Suppressor macrophage treated with lipopolysaccharide for 4 hours (primary cell): ENCODE measurements around the gene UBE2E2.
"Not testable (repeated sequence)": the region's sequence is repeated elsewhere in the genome, so short reads cannot be mapped to it uniquely, and the experiment has no call there.

Source experiments
- DNase-seq: peaks from one replicate; pipeline ENCODE4 v3.0.0-alpha.2; 2020

The UBE2E2 gene

GRCh38 chr3:23594894-23595670 lies 392.0 kb downstream of the UBE2E2 start:
- no peak for DNase-seq

GRCh38 chr3:23595851-23596250 lies 392.7 kb downstream of the UBE2E2 start:
- no peak for DNase-seq

- no peak for DNase-seq
Observed at GRCh38 chr3:23600167-23600871, 397.2 kb downstream of the UBE2E2 start.

- DNase-seq, result no peak
Observed at GRCh38 chr3:23601091-23601822, 398.1 kb downstream of the UBE2E2 start.

GRCh38 chr3:23602971-23603370 lies 399.8 kb downstream of the UBE2E2 start:
- DNase-seq, result no peak

- no peak for DNase-seq
Observed at GRCh38 chr3:23607184-23607847, 404.2 kb downstream of the UBE2E2 start.

GRCh38 chr3:23608650-23609049 lies 405.5 kb downstream of the UBE2E2 start:
- no peak for DNase-seq

- peak; percentile 35 for DNase-seq
Observed at GRCh38 chr3:23611737-23612295, 408.7 kb downstream of the UBE2E2 start.

- DNase-seq, result peak; percentile 14
Observed at GRCh38 chr3:23612296-23612891, 409.3 kb downstream of the UBE2E2 start.

- no peak for DNase-seq
Observed at GRCh38 chr3:23615068-23615467, 411.9 kb downstream of the UBE2E2 start.

GRCh38 chr3:23618475-23618874 lies 415.3 kb downstream of the UBE2E2 start:
- not testable (repeated sequence) for DNase-seq

GRCh38 chr3:23619705-23620637 lies 416.8 kb downstream of the UBE2E2 start:
- no peak for DNase-seq

GRCh38 chr3:23620638-23621015 lies 417.5 kb downstream of the UBE2E2 start:
- no peak for DNase-seq

GRCh38 chr3:23623844-23624243 lies 420.7 kb downstream of the UBE2E2 start:
- no peak for DNase-seq

GRCh38 chr3:23624305-23624704 lies 421.2 kb downstream of the UBE2E2 start:
- no peak for DNase-seq

- DNase-seq, result no peak
Observed at GRCh38 chr3:23626442-23626841, 423.3 kb downstream of the UBE2E2 start.

- no peak for DNase-seq
Observed at GRCh38 chr3:23629181-23629894, 426.2 kb downstream of the UBE2E2 start.

- DNase-seq, result no peak
Observed at GRCh38 chr3:23633261-23633960, 430.3 kb downstream of the UBE2E2 start.

- DNase-seq, result no peak
Observed at GRCh38 chr3:23637339-23637738, 434.2 kb downstream of the UBE2E2 start.
